ENCODE data around the gene CCDC152. TPM values are rescaled to one million over a fixed set of nuclear protein-coding genes. Genes with fewer than 3 reads are reported as not detected.

The CCDC152 gene
- total and polyA plus RNA-seq, 2 donors (not counting 3 experiments of a cell fraction or from before 2014, with no cell fraction given), result 0.48 to 2.8 TPM

- BruUV-seq (replicated peaks), result no TSS peak
- TF ChIP-seq, protein P1, sequence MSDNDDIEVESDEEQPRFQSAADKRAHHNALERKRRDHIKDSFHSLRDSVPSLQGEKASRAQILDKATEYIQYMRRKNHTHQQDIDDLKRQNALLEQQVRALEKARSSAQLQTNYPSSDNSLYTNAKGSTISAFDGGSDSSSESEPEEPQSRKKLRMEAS (IDR thresholded peaks at IDR 0.05; ENCODE audit: insufficient read depth, insufficient read length), result no peak
- TF ChIP-seq, protein P2, sequence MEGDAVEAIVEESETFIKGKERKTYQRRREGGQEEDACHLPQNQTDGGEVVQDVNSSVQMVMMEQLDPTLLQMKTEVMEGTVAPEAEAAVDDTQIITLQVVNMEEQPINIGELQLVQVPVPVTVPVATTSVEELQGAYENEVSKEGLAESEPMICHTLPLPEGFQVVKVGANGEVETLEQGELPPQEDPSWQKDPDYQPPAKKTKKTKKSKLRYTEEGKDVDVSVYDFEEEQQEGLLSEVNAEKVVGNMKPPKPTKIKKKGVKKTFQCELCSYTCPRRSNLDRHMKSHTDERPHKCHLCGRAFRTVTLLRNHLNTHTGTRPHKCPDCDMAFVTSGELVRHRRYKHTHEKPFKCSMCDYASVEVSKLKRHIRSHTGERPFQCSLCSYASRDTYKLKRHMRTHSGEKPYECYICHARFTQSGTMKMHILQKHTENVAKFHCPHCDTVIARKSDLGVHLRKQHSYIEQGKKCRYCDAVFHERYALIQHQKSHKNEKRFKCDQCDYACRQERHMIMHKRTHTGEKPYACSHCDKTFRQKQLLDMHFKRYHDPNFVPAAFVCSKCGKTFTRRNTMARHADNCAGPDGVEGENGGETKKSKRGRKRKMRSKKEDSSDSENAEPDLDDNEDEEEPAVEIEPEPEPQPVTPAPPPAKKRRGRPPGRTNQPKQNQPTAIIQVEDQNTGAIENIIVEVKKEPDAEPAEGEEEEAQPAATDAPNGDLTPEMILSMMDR (IDR thresholded peaks at IDR 0.05; ENCODE audit: extremely low read depth in 1 of 2, insufficient read depth in 1 of 2, low read depth in 1 of 2, low read length in 2 of 2), result no peak
- no peak for TF ChIP-seq JUN (IDR thresholded peaks at IDR 0.05; ENCODE audit: borderline replicate concordance, insufficient read depth, insufficient read length, low read depth)
- no peak for TF ChIP-seq POLR2A (IDR thresholded peaks at IDR 0.05; ENCODE audit: low read depth, low read length)
- no peak for TF ChIP-seq GATA2 (IDR thresholded peaks at IDR 0.05; ENCODE audit: insufficient read depth, insufficient read length, low read depth, low read length)
- no peak for TF ChIP-seq FOS (IDR thresholded peaks at IDR 0.05; ENCODE audit: borderline replicate concordance, insufficient read depth, low read length)
- TF ChIP-seq EZH2 (IDR thresholded peaks at IDR 0.05; ENCODE audit: borderline replicate concordance, low read depth, low read length, severe bottlenecking), result no peak
- TF ChIP-seq MYC (IDR thresholded peaks at IDR 0.05; ENCODE audit: low read depth, low read length), result no peak
- no peak for TF ChIP-seq POLR2AphosphoS5 (IDR thresholded peaks at IDR 0.05; ENCODE audit: insufficient read depth, low read depth, low read length)
- FAIRE-seq, result peak; percentile 37
- Histone ChIP-seq H3K79me2 (ENCODE audit: control insufficient read depth, insufficient read depth, low read length) (no peaks in the 10 kb centered on the region), H2AFZ (ENCODE audit: low read depth, low read length) (no peak overlapping the region), H3K9me1 (replicated peaks; ENCODE audit: control insufficient read depth, extremely low read depth, insufficient read depth, low read length) (no peaks in the 10 kb centered on the region), H3K36me3 (ENCODE audit: control insufficient read depth in 2 of 2, extremely low read depth in 1 of 2, insufficient read depth in 2 of 2, low read length in 2 of 2) (no peaks in the 10 kb centered on the region), H3K4me1 (ENCODE audit: control insufficient read depth, extremely low read depth, insufficient read depth, low read length) (no peaks in the 10 kb centered on the region), H3K4me3 (replicated peaks in 1 of 3; ENCODE audit: insufficient read depth in 1 of 3, low read depth in 1 of 3, low read length in 3 of 3) (no peak overlapping the region), H3K9ac (replicated peaks; ENCODE audit: extremely low read depth, insufficient read depth, low read length) (no peak overlapping the region), H3K4me2 (ENCODE audit: insufficient read depth, low read length) (no peak overlapping the region), H3K27ac (ENCODE audit: insufficient read depth, low read depth, low read length) (no peak overlapping the region), H3K27me3 (ENCODE audit: control insufficient read depth in 2 of 2, insufficient read depth in 2 of 2, low read length in 2 of 2) (no peaks in the 10 kb centered on the region), H3K9me3 (replicated peaks; ENCODE audit: control insufficient read depth, insufficient read depth, low read length) (no peaks in the 10 kb centered on the region), H4K20me1 (replicated peaks; ENCODE audit: control insufficient read depth, extremely low read depth, insufficient read depth, low read length) (no peaks in the 10 kb centered on the region)
- CTCF ChIA-PET, result interaction anchor here (1.0 to 2.9 kb wide), 2 partner anchors 8 to 176 kb away, joined by 3 to 8 read pairs; no protein-coding TSS in a partner anchor
- intact Hi-C loops (cut with micrococcal nuclease), result no loop called here
- POLR2A ChIA-PET, result no interaction called here
- dilution Hi-C loops (cut with MboI; ENCODE audit: extremely low pct_ligation_motif_present, low sequenced_read_pairs), result no loop called here
- DNase-seq (ENCODE audit: low read depth, low spot score), result no peak
These were observed 2.8 kb downstream of the CCDC152 start for GRCh38 chr5:42759456-42759855.
